ENCODE measurements around the gene TATDN2. TPM values are rescaled to one million over a fixed set of nuclear protein-coding genes. Genes with fewer than 3 reads are reported as not detected.
A peak's percentile ranks its signal among the peaks of the same experiment; 100 is the strongest.

Gene TATDN2
- total RNA-seq, 1 experiment from 2014 or later, result 14.1 TPM

- ChIA-PET POLR2A (ENCODE audit: unreplicated experiment) (interaction anchor here (0.6 kb wide), 1 partner anchor 33 kb away, joined by 3 read pairs; no protein-coding TSS in a partner anchor), CTCF (no interaction called here)
- TF ChIP-seq EZH2phosphoT487 (IDR thresholded peaks at IDR 0.05; ENCODE audit: borderline replicate concordance, low read length), result no peak
- TF ChIP-seq CTCF (conservative IDR thresholded peaks at IDR 0.05; ENCODE audit: low read depth, low read length), result no peak
- TF ChIP-seq EZH2 (IDR thresholded peaks at IDR 0.05; ENCODE audit: low read length, unreplicated experiment), result no peak
- Histone ChIP-seq H3K9me3 (ENCODE audit: low read length) (no peaks in the 10 kb centered on the region), H3F3A (ENCODE audit: low read length, unreplicated experiment) (no peaks in the 10 kb centered on the region), H3K4me2 (ENCODE audit: low read length) (peak overlapping the region; percentile 92), H3K27ac (ENCODE audit: low read length) (no peak overlapping the region), H3K9me2 (replicated peaks; ENCODE audit: low read length) (no peaks in the 10 kb centered on the region), H3K4me1 (ENCODE audit: insufficient read depth, low read length) (no peaks in the 10 kb centered on the region; the same call in 1 of the 2 replicates), H3K4me3 (ENCODE audit: low read length) (peak overlapping the region; percentile 87), H2AFZ (ENCODE audit: low read length) (no peak overlapping the region), H3K9ac (ENCODE audit: low read length) (no peak overlapping the region; the same call in 1 of the 2 replicates), H3K27me3 (ENCODE audit: low read length) (no peaks in the 10 kb centered on the region), H4K20me1 (ENCODE audit: low read length) (peaks cover 15% of the 10 kb centered on the region; the same call in 1 of the 2 replicates), H3K79me2 (ENCODE audit: low read length) (peaks cover 32% of the 10 kb centered on the region), H3K36me3 (ENCODE audit: low read depth, low read length) (peaks cover 41% of the 10 kb centered on the region)
- BruUV-seq (replicated peaks), result no TSS peak
- ATAC-seq (no peak), DNase-seq (no peak)
- intact Hi-C loops (cut with micrococcal nuclease), result no loop called here
These were observed 71.0 kb downstream of the TATDN2 start for GRCh38 chr3:10319251-10319650.

- CTCF ChIA-PET, result no interaction called here
These were observed 71.5 kb downstream of the TATDN2 start for GRCh38 chr3:10319804-10320203.

More at GRCh38 chr3:10319804-10320203, 71.5 kb downstream of the TATDN2 start:
- Histone ChIP-seq H3K9ac (ENCODE audit: low read length) (peak overlapping the region; percentile 96), H2AFZ (ENCODE audit: low read length) (no peak overlapping the region), H3K9me2 (replicated peaks; ENCODE audit: low read length) (no peaks in the 10 kb centered on the region), H3K79me2 (ENCODE audit: low read length) (peaks cover 32% of the 10 kb centered on the region), H3K4me2 (ENCODE audit: low read length) (peak overlapping the region; percentile 92), H4K20me1 (ENCODE audit: low read length) (peaks cover 15% of the 10 kb centered on the region; the same call in 1 of the 2 replicates), H3K4me1 (ENCODE audit: insufficient read depth, low read length) (no peaks in the 10 kb centered on the region; the same call in 1 of the 2 replicates), H3F3A (ENCODE audit: low read length, unreplicated experiment) (no peaks in the 10 kb centered on the region), H3K27ac (ENCODE audit: low read length) (no peak overlapping the region), H3K4me3 (ENCODE audit: low read length) (peak overlapping the region; percentile 87), H3K9me3 (ENCODE audit: low read length) (no peaks in the 10 kb centered on the region), H3K36me3 (ENCODE audit: low read depth, low read length) (peaks cover 36% of the 10 kb centered on the region), H3K27me3 (ENCODE audit: low read length) (0 out of 2 replicates have a peak, but pooled peaks cover 4% of the 10 kb centered on the region)
- no TSS peak for BruUV-seq (replicated peaks)
- POLR2A ChIA-PET (ENCODE audit: unreplicated experiment), result interaction anchor here (0.6 kb wide), 1 partner anchor 34 kb away, joined by 3 read pairs; no protein-coding TSS in a partner anchor
- DNase-seq (no peak), ATAC-seq (no peak)
- intact Hi-C loops (cut with micrococcal nuclease), result no loop called here
- TF ChIP-seq EZH2phosphoT487 (IDR thresholded peaks at IDR 0.05; ENCODE audit: borderline replicate concordance, low read length) (no peak), CTCF (conservative IDR thresholded peaks at IDR 0.05; ENCODE audit: low read depth, low read length) (no peak), EZH2 (IDR thresholded peaks at IDR 0.05; ENCODE audit: low read length, unreplicated experiment) (no peak)

All from PC-3 (cell line).